ENCODE data around the gene CYB5B. TPM values are rescaled to one million over a fixed set of nuclear protein-coding genes. Genes with fewer than 3 reads are reported as not detected.

CYB5B gene
- total RNA-seq, 1 donor from 2014 or later: 27.7 TPM

GRCh38 chr16:69407702-69408323, 16.6 kb upstream of the CYB5B start:
- H3K36me3 ChIP-seq (ENCODE audit: control insufficient read depth in 3 of 3, insufficient read depth in 3 of 3, low read length in 3 of 3): no peaks in the 10 kb centered on the region
- no peak overlapping the region for H3K9ac ChIP-seq (ENCODE audit: low read depth in 1 of 3, low read length in 3 of 3)
- no peak overlapping the region for H3K4me3 ChIP-seq (ENCODE audit: low read length in 3 of 3)
- no peak overlapping the region for H3K27ac ChIP-seq (ENCODE audit: low read depth, low read length)
- peaks cover 12 to 16% (median 12%) of the 10 kb centered on the region in 3 donors for H3K4me1 ChIP-seq (ENCODE audit: control insufficient read depth in 3 of 3, insufficient read depth in 3 of 3, low read length in 3 of 3)
- H3K27me3 ChIP-seq (ENCODE audit: control insufficient read depth in 3 of 3, insufficient read depth in 3 of 3, low read length in 3 of 3): no peaks in the 10 kb centered on the region
- no peaks in the 10 kb centered on the region for H3K9me3 ChIP-seq (ENCODE audit: control insufficient read depth in 3 of 3, low read length in 3 of 3)

GRCh38 chr16:69408475-69408874, 15.9 kb upstream of the CYB5B start:
- Histone ChIP-seq H3K27me3 (ENCODE audit: control insufficient read depth in 3 of 3, insufficient read depth in 3 of 3, low read length in 3 of 3) (no peaks in the 10 kb centered on the region), H3K9ac (ENCODE audit: low read depth in 1 of 3, low read length in 3 of 3) (no peak overlapping the region), H3K27ac (ENCODE audit: low read depth, low read length) (no peak overlapping the region), H3K4me1 (ENCODE audit: control insufficient read depth in 3 of 3, insufficient read depth in 3 of 3, low read length in 3 of 3) (peaks cover 12 to 16% (median 12%) of the 10 kb centered on the region in 3 donors), H3K9me3 (ENCODE audit: control insufficient read depth in 3 of 3, low read length in 3 of 3) (no peaks in the 10 kb centered on the region), H3K4me3 (ENCODE audit: low read length in 3 of 3) (no peak overlapping the region), H3K36me3 (ENCODE audit: control insufficient read depth in 3 of 3, insufficient read depth in 3 of 3, low read length in 3 of 3) (no peaks in the 10 kb centered on the region)

GRCh38 chr16:69410219-69410990, 14.0 kb upstream of the CYB5B start:
- no peaks in the 10 kb centered on the region for H3K27me3 ChIP-seq (ENCODE audit: control insufficient read depth in 3 of 3, insufficient read depth in 3 of 3, low read length in 3 of 3)
- no peaks in the 10 kb centered on the region for H3K36me3 ChIP-seq (ENCODE audit: control insufficient read depth in 3 of 3, insufficient read depth in 3 of 3, low read length in 3 of 3)
- no peak overlapping the region for H3K27ac ChIP-seq (ENCODE audit: low read depth, low read length)
- H3K4me3 ChIP-seq (ENCODE audit: low read length in 3 of 3): no peak overlapping the region
- H3K9ac ChIP-seq (ENCODE audit: low read depth in 1 of 3, low read length in 3 of 3): peak overlapping the region in 1 of 3 donors; percentile 9
- H3K4me1 ChIP-seq (ENCODE audit: control insufficient read depth in 3 of 3, insufficient read depth in 3 of 3, low read length in 3 of 3): peaks cover 0 to 4% (median under 1%) of the 10 kb centered on the region in 3 donors
- no peaks in the 10 kb centered on the region for H3K9me3 ChIP-seq (ENCODE audit: control insufficient read depth in 3 of 3, low read length in 3 of 3)

- H3K9me3 ChIP-seq (ENCODE audit: control insufficient read depth in 3 of 3, low read length in 3 of 3): no peaks in the 10 kb centered on the region
- no peak overlapping the region for H3K4me3 ChIP-seq (ENCODE audit: low read length in 3 of 3)
- H3K36me3 ChIP-seq (ENCODE audit: control insufficient read depth in 3 of 3, insufficient read depth in 3 of 3, low read length in 3 of 3): no peaks in the 10 kb centered on the region
- H3K27ac ChIP-seq (ENCODE audit: low read depth, low read length): no peak overlapping the region
- H3K9ac ChIP-seq (ENCODE audit: low read depth in 1 of 3, low read length in 3 of 3): no peak overlapping the region
- peaks cover 0 to 4% (median 0%) of the 10 kb centered on the region in 3 donors for H3K4me1 ChIP-seq (ENCODE audit: control insufficient read depth in 3 of 3, insufficient read depth in 3 of 3, low read length in 3 of 3)
- no peaks in the 10 kb centered on the region for H3K27me3 ChIP-seq (ENCODE audit: control insufficient read depth in 3 of 3, insufficient read depth in 3 of 3, low read length in 3 of 3)
These were observed 13.1 kb upstream of the CYB5B start for GRCh38 chr16:69411064-69411985.

- no peaks in the 10 kb centered on the region for H3K9me3 ChIP-seq (ENCODE audit: control insufficient read depth in 3 of 3, low read length in 3 of 3)
- no peak overlapping the region for H3K27ac ChIP-seq (ENCODE audit: low read depth, low read length)
- no peaks in the 10 kb centered on the region for H3K36me3 ChIP-seq (ENCODE audit: control insufficient read depth in 3 of 3, insufficient read depth in 3 of 3, low read length in 3 of 3)
- H3K27me3 ChIP-seq (ENCODE audit: control insufficient read depth in 3 of 3, insufficient read depth in 3 of 3, low read length in 3 of 3): no peaks in the 10 kb centered on the region
- H3K4me1 ChIP-seq (ENCODE audit: control insufficient read depth in 3 of 3, insufficient read depth in 3 of 3, low read length in 3 of 3): peaks cover under 1 to 4% (median 1%) of the 10 kb centered on the region in 3 donors
- H3K4me3 ChIP-seq (ENCODE audit: low read length in 3 of 3): no peak overlapping the region
- H3K9ac ChIP-seq (ENCODE audit: low read depth in 1 of 3, low read length in 3 of 3): no peak overlapping the region
These were observed 12.1 kb upstream of the CYB5B start for GRCh38 chr16:69412287-69412686.

- H3K4me1 ChIP-seq (ENCODE audit: control insufficient read depth in 3 of 3, insufficient read depth in 3 of 3, low read length in 3 of 3): peaks cover 4 to 10% (median 9%) of the 10 kb centered on the region in 3 donors
- no peak overlapping the region for H3K4me3 ChIP-seq (ENCODE audit: low read length in 3 of 3)
- H3K9me3 ChIP-seq (ENCODE audit: control insufficient read depth in 3 of 3, low read length in 3 of 3): no peaks in the 10 kb centered on the region
- no peaks in the 10 kb centered on the region for H3K27me3 ChIP-seq (ENCODE audit: control insufficient read depth in 3 of 3, insufficient read depth in 3 of 3, low read length in 3 of 3)
- no peaks in the 10 kb centered on the region for H3K36me3 ChIP-seq (ENCODE audit: control insufficient read depth in 3 of 3, insufficient read depth in 3 of 3, low read length in 3 of 3)
- H3K27ac ChIP-seq (ENCODE audit: low read depth, low read length): no peak overlapping the region
- H3K9ac ChIP-seq (ENCODE audit: low read depth in 1 of 3, low read length in 3 of 3): no peak overlapping the region
These were observed 11.3 kb upstream of the CYB5B start for GRCh38 chr16:69413045-69413664.

GRCh38 chr16:69417520-69418199, 6.8 kb upstream of the CYB5B start:
- H3K4me1 ChIP-seq (ENCODE audit: control insufficient read depth in 3 of 3, insufficient read depth in 3 of 3, low read length in 3 of 3): peaks cover 4 to 12% (median 5%) of the 10 kb centered on the region in 3 donors
- H3K9me3 ChIP-seq (ENCODE audit: control insufficient read depth in 3 of 3, low read length in 3 of 3): no peaks in the 10 kb centered on the region
- H3K36me3 ChIP-seq (ENCODE audit: control insufficient read depth in 3 of 3, insufficient read depth in 3 of 3, low read length in 3 of 3): no peaks in the 10 kb centered on the region
- no peak overlapping the region for H3K27ac ChIP-seq (ENCODE audit: low read depth, low read length)
- peak overlapping the region in 2 of 3 donors; percentile 8 to 17 for H3K4me3 ChIP-seq (ENCODE audit: low read length in 3 of 3)
- H3K9ac ChIP-seq (ENCODE audit: low read depth in 1 of 3, low read length in 3 of 3): peak overlapping the region in 1 of 3 donors; percentile 40
- H3K27me3 ChIP-seq (ENCODE audit: control insufficient read depth in 3 of 3, insufficient read depth in 3 of 3, low read length in 3 of 3): no peaks in the 10 kb centered on the region

- H3K4me1 ChIP-seq (ENCODE audit: control insufficient read depth in 3 of 3, insufficient read depth in 3 of 3, low read length in 3 of 3): peaks cover 8 to 15% (median 10%) of the 10 kb centered on the region in 3 donors
- H3K9ac ChIP-seq (ENCODE audit: low read depth in 1 of 3, low read length in 3 of 3): no peak overlapping the region
- no peaks in the 10 kb centered on the region for H3K36me3 ChIP-seq (ENCODE audit: control insufficient read depth in 3 of 3, insufficient read depth in 3 of 3, low read length in 3 of 3)
- H3K27me3 ChIP-seq (ENCODE audit: control insufficient read depth in 3 of 3, insufficient read depth in 3 of 3, low read length in 3 of 3): no peaks in the 10 kb centered on the region
- H3K27ac ChIP-seq (ENCODE audit: low read depth, low read length): no peak overlapping the region
- no peaks in the 10 kb centered on the region for H3K9me3 ChIP-seq (ENCODE audit: control insufficient read depth in 3 of 3, low read length in 3 of 3)
- H3K4me3 ChIP-seq (ENCODE audit: low read length in 3 of 3): no peak overlapping the region
These were observed 4.5 kb upstream of the CYB5B start for GRCh38 chr16:69419956-69420355.

- no peaks in the 10 kb centered on the region for H3K9me3 ChIP-seq (ENCODE audit: control insufficient read depth in 3 of 3, low read length in 3 of 3)
- no peaks in the 10 kb centered on the region for H3K27me3 ChIP-seq (ENCODE audit: control insufficient read depth in 3 of 3, insufficient read depth in 3 of 3, low read length in 3 of 3)
- H3K36me3 ChIP-seq (ENCODE audit: control insufficient read depth in 3 of 3, insufficient read depth in 3 of 3, low read length in 3 of 3): peaks cover 0 to 2% (median 0%) of the 10 kb centered on the region in 3 donors
- H3K4me3 ChIP-seq (ENCODE audit: low read length in 3 of 3): peak overlapping the region in 2 of 3 donors; percentile 10 to 100
- H3K9ac ChIP-seq (ENCODE audit: low read depth in 1 of 3, low read length in 3 of 3): no peak overlapping the region
- H3K27ac ChIP-seq (ENCODE audit: low read depth, low read length): no peak overlapping the region
- peaks cover 6 to 10% (median 10%) of the 10 kb centered on the region in 3 donors for H3K4me1 ChIP-seq (ENCODE audit: control insufficient read depth in 3 of 3, insufficient read depth in 3 of 3, low read length in 3 of 3)
These were observed 1.2 kb upstream of the CYB5B start for GRCh38 chr16:69423189-69423588.

All from skeletal muscle tissue (tissue), 4 donors.